Upper lobe of left lung (tissue), 4 donors: ENCODE data around the gene RIIAD1.

Experiments
- CTCF ChIP-seq, 6 experiments: fragments of 450-650 bp in 4 of 6; fragments of 200-600 bp in 2 of 6; sonication (generic) in 2 of 6; IDR thresholded peaks; one replicate each; pipeline ENCODE4 v1.5.1; 2016 to 2019; ENCODE audit warnings: antibody characterized with exemption in 6 of 6
- EP300 ChIP-seq, 4 donors: sonication (generic); formaldehyde crosslinking; IDR thresholded peaks; one replicate each; pipeline ENCODE4 v1.5.1; 2017; ENCODE audit warnings: antibody characterized with exemption in 4 of 4, control low read depth in 2 of 4
- POLR2A ChIP-seq, 4 donors: fragments of 450-650 bp; IDR thresholded peaks; one replicate each; pipeline ENCODE4 v1.5.1; 2016 to 2017; ENCODE audit warnings: antibody characterized with exemption in 4 of 4, mild to moderate bottlenecking in 2 of 4
- POLR2AphosphoS5 ChIP-seq, 2 donors: sonication (generic); formaldehyde crosslinking; IDR thresholded peaks; one replicate each; pipeline ENCODE4 v1.5.1; 2017; ENCODE audit warnings: antibody characterized with exemption in 2 of 2

- TF ChIP-seq CTCF (IDR thresholded peaks at IDR 0.05): no peak
- no peak for TF ChIP-seq POLR2AphosphoS5 (IDR thresholded peaks at IDR 0.05)
- no peak for TF ChIP-seq POLR2A (IDR thresholded peaks at IDR 0.05)
- no peak for TF ChIP-seq EP300 (IDR thresholded peaks at IDR 0.05)
Observed at GRCh38 chr1:151716771-151717631, 4.3 kb upstream of the RIIAD1 start, which contains the start of gene CELF3.
